ENCODE results near the gene TTLL3.
"Not testable (repeated sequence)": the region's sequence is repeated elsewhere in the genome, so short reads cannot be mapped to it uniquely, and the experiment has no call there.

GRCh38 chr3:9872067-9872466, 62.0 kb downstream of the TTLL3 start:
- TF ChIP-seq CTCF (conservative IDR thresholded peaks at IDR 0.05; ENCODE audit: low read depth, low read length); USF2 (IDR thresholded peaks at IDR 0.05; ENCODE audit: low read depth, low read length); POLR2A (IDR thresholded peaks at IDR 0.05; ENCODE audit: low read depth, low read length); SMC3 (IDR thresholded peaks at IDR 0.05; ENCODE audit: low read depth, low read length); CEBPB (IDR thresholded peaks at IDR 0.05; ENCODE audit: low read depth, low read length); MAFK (IDR thresholded peaks at IDR 0.05; ENCODE audit: low read depth, low read length); MXI1 (IDR thresholded peaks at IDR 0.05; ENCODE audit: borderline replicate concordance, low read depth, low read length); BHLHE40 (IDR thresholded peaks at IDR 0.05; ENCODE audit: low read depth, low read length); RFX5 (IDR thresholded peaks at IDR 0.05; ENCODE audit: low read depth, low read length); RAD21 (IDR thresholded peaks at IDR 0.05; ENCODE audit: low read length); ELK1 (IDR thresholded peaks at IDR 0.05; ENCODE audit: borderline replicate concordance, low read depth, low read length); MAZ (IDR thresholded peaks at IDR 0.05; ENCODE audit: borderline replicate concordance, low read depth, low read length): not testable (repeated sequence)
